Common myeloid progenitor, CD34-positive (primary cell): ENCODE data around the gene CCT3.

Experiments used
- CTCF ChIA-PET: fragments of 350-600 bp; sonication (Branson Sonifier 250); formaldehyde crosslinking; loops from one replicate; lab custom pipeline; 2021; ENCODE audit warnings: antibody characterized with exemption; lab: Charles Lee
- POLR2A ChIA-PET: fragments of 350-600 bp; sonication (Branson Sonifier 250); formaldehyde crosslinking; loops from one replicate; lab custom pipeline; 2021; ENCODE audit warnings: antibody characterized with exemption; lab: Charles Lee
- DNase-seq, 3 donors: peaks; one replicate each; pipeline versions ENCODE4 v3.0.0 to v3.0.0-alpha.2; 2013
- H3K27ac ChIP-seq, 2 experiments: 1 replicate in 1 of 2; 2 replicates in 1 of 2; pipeline ENCODE4 v1.7.0; 2013; ENCODE audit warnings: inconsistent platforms in 2 of 2, low read length in 2 of 2, mild to moderate bottlenecking in 2 of 2, low read depth in 1 of 2, moderate library complexity in 1 of 2; ENCODE audit not compliant: severe bottlenecking in 2 of 2, insufficient read depth in 1 of 2, poor library complexity in 1 of 2
- H3K27me3 ChIP-seq, 5 experiments: replicated peaks in 2 of 5; 1 replicate in 3 of 5; 2 replicates in 2 of 5; pipeline versions ENCODE4 v1.6.1 to v1.7.0; 2013; ENCODE audit warnings: low read length in 4 of 5, mild to moderate bottlenecking in 2 of 5, moderate library complexity in 2 of 5, inconsistent platforms in 1 of 5; ENCODE audit not compliant: insufficient read depth in 5 of 5, control insufficient read depth in 4 of 5
- H3K36me3 ChIP-seq, 4 experiments: 1 replicate in 2 of 4; 2 replicates in 2 of 4; pipeline versions ENCODE4 v1.6.1 to v1.7.0; 2013; ENCODE audit warnings: low read length in 3 of 4, control low read depth in 1 of 4, mild to moderate bottlenecking in 1 of 4; ENCODE audit not compliant: control insufficient read depth in 4 of 4, insufficient read depth in 4 of 4
- H3K4me1 ChIP-seq, 4 experiments: 1 replicate in 3 of 4; 2 replicates in 1 of 4; pipeline versions ENCODE4 v1.6.1 to v1.7.1; 2013; ENCODE audit warnings: low read length in 3 of 4, mild to moderate bottlenecking in 3 of 4, control low read depth in 1 of 4, inconsistent platforms in 1 of 4, moderate library complexity in 1 of 4; ENCODE audit not compliant: control insufficient read depth in 4 of 4, insufficient read depth in 4 of 4; ENCODE audit errors: control extremely low read depth in 1 of 4
- H3K4me3 ChIP-seq, 7 experiments: 1 replicate in 4 of 7; 2 replicates in 3 of 7; pipeline versions ENCODE4 v1.5.1 to v1.7.0; 2013; ENCODE audit warnings: mild to moderate bottlenecking in 7 of 7, low read length in 6 of 7, moderate library complexity in 6 of 7, inconsistent platforms in 2 of 7, low read depth in 2 of 7, control low read depth in 1 of 7; ENCODE audit not compliant: insufficient read depth in 4 of 7, control insufficient read depth in 1 of 7; ENCODE audit errors: extremely low read depth in 1 of 7
- H3K9me3 ChIP-seq, 5 experiments: 1 replicate in 4 of 5; 2 replicates in 1 of 5; pipeline versions ENCODE4 v1.6.1 to v1.7.1; 2013; ENCODE audit warnings: low read length in 4 of 5, mild to moderate bottlenecking in 2 of 5, inconsistent platforms in 1 of 5, low read depth in 1 of 5, moderate library complexity in 1 of 5; ENCODE audit not compliant: control insufficient read depth in 4 of 5, insufficient read depth in 2 of 5; ENCODE audit errors: control extremely low read depth in 1 of 5
- WGBS: methylation state at CpG from one replicate; pipeline ENCODE4 v1.1.5; 2013; ENCODE audit not compliant: insufficient coverage; 5-methylcytosine and 5-hydroxymethylcytosine counted together

The CCT3 gene

GRCh38 chr1:156384658-156385057, 46.6 kb upstream of the CCT3 start:
- 100% methylated on average over 2 of the region's 5 CpGs for WGBS
- Histone ChIP-seq H3K27ac (no peak overlapping the region), H3K4me3 (no peak overlapping the region), H3K9me3 (no peaks in the 10 kb centered on the region), H3K36me3 (no peaks in the 10 kb centered on the region), H3K27me3 (peaks cover 0 to 37% (median 14%) of the 10 kb centered on the region in 5 experiments), H3K4me1 (peaks cover 3 to 28% (median 23%) of the 10 kb centered on the region in 4 experiments)
- CTCF ChIA-PET, result interaction anchor here (0.9 to 9.4 kb wide), 17 partner anchors 9 to 243 kb away, joined by 3 to 166 read pairs (median 18); partner anchors contain the start of gene RHBG
- DNase-seq, result no peak
- POLR2A ChIA-PET, result interaction anchor here (0.6 kb wide), 1 partner anchor 534 kb away, joined by 3 read pairs; no protein-coding TSS in a partner anchor

DNA sequence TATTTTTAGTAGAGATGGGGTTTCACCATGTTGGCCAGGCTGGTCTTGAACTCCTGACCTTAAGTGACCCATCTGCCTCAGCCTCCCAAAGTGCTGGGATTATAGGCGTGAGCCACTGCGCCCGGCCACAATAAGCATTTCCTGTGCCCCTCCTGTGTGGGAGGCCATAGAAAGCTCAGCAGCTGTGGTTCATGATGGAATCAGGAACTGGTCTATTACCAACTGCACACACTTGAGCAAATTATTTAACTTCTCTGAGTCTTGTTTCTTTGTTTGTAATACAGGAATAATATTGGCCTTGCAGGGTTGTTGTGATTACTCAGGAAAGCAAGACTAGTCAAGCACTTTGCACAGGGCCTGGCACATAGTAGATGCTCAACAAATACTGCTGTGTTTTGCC, 45.9 kb upstream of the CCT3 start:
- H3K36me3 ChIP-seq, result no peaks in the 10 kb centered on the region
- peaks cover 0 to 30% (median 10%) of the 10 kb centered on the region in 5 experiments for H3K27me3 ChIP-seq
- no peaks in the 10 kb centered on the region for H3K9me3 ChIP-seq
- peaks cover 3 to 28% (median 23%) of the 10 kb centered on the region in 4 experiments for H3K4me1 ChIP-seq
- H3K27ac ChIP-seq, result no peak overlapping the region
- DNase-seq, result peak in 2 of 3 donors; percentile 30 to 37
- H3K4me3 ChIP-seq, result no peak overlapping the region
- ChIA-PET POLR2A (interaction anchor here (0.6 kb wide), 1 partner anchor 534 kb away, joined by 3 read pairs; no protein-coding TSS in a partner anchor), CTCF (interaction anchor here (0.7 to 9.4 kb wide), 16 partner anchors 8 to 243 kb away, joined by 3 to 166 read pairs (median 24); partner anchors contain the start of gene RHBG)
- 11% methylated on average over 3 of the region's 3 CpGs for WGBS

DNA sequence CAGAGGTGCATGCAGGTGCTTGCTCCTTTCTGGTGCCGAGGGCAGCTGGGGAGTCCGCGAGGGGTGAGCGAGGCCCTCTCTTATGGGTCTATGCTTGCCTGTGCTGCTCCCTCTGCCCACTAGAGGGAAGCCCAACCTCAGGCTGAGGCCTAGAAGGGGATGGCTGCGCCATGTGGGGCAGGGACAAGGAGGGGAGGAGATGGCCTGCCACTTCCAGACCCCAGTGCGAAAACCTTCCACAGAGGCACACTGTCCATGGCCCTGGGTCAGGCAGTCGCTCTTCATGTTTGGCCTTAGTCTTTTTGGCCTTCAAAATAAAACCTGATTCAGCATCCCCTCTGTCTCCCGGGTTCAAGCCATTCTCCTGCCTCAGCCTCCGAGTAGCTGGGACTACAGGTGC, 44.9 kb upstream of the CCT3 start:
- DNase-seq, result peak; percentile 62 to 76 (median 69)
- CTCF ChIA-PET, result interaction anchor here (0.6 to 9.4 kb wide), 15 partner anchors 10 to 240 kb away, joined by 3 to 166 read pairs (median 5); no protein-coding TSS in a partner anchor
- Histone ChIP-seq H3K4me1 (peaks cover 3 to 21% (median 17%) of the 10 kb centered on the region in 4 experiments), H3K27ac (no peak overlapping the region), H3K27me3 (peaks cover 0 to 20% (median 10%) of the 10 kb centered on the region in 5 experiments), H3K9me3 (no peaks in the 10 kb centered on the region), H3K36me3 (no peaks in the 10 kb centered on the region), H3K4me3 (no peak overlapping the region)
- WGBS, result 55% methylated on average over 8 of the region's 9 CpGs
- POLR2A ChIA-PET, result no interaction called here

DNA sequence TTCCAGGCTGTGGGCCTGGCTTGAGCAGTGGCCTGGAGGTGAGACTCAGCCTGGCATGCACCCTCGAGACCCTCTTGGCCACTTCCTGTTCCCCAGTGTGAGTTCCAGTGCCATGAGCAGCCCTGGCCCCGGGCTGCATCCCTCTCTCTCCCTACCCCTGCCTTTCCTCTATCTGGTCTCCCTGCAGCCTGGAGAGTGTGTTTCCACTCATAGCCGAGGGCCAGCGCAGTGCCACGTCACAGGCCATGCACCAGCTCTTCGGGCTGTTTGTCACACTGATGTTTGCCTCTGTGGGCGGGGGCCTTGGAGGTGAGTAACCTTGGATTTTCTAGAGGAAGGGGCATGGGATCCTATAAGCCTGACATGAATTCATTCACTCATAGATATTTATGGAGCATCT, 44.5 kb upstream of the CCT3 start:
- H3K27me3 ChIP-seq, result peaks cover 0 to 16% (median 7%) of the 10 kb centered on the region in 5 experiments
- POLR2A ChIA-PET, result no interaction called here
- H3K4me3 ChIP-seq, result no peak overlapping the region
- CTCF ChIA-PET, result interaction anchor here (0.6 to 9.4 kb wide), 13 partner anchors 10 to 240 kb away, joined by 3 to 166 read pairs (median 7); partner anchors contain the start of gene HAPLN2
- 77% methylated on average over 2 of the region's 7 CpGs for WGBS
- no peak overlapping the region for H3K27ac ChIP-seq
- peaks cover 3 to 17% (median 12%) of the 10 kb centered on the region in 4 experiments for H3K4me1 ChIP-seq
- no peaks in the 10 kb centered on the region for H3K36me3 ChIP-seq
- no peaks in the 10 kb centered on the region for H3K9me3 ChIP-seq
- no peak for DNase-seq

DNA sequence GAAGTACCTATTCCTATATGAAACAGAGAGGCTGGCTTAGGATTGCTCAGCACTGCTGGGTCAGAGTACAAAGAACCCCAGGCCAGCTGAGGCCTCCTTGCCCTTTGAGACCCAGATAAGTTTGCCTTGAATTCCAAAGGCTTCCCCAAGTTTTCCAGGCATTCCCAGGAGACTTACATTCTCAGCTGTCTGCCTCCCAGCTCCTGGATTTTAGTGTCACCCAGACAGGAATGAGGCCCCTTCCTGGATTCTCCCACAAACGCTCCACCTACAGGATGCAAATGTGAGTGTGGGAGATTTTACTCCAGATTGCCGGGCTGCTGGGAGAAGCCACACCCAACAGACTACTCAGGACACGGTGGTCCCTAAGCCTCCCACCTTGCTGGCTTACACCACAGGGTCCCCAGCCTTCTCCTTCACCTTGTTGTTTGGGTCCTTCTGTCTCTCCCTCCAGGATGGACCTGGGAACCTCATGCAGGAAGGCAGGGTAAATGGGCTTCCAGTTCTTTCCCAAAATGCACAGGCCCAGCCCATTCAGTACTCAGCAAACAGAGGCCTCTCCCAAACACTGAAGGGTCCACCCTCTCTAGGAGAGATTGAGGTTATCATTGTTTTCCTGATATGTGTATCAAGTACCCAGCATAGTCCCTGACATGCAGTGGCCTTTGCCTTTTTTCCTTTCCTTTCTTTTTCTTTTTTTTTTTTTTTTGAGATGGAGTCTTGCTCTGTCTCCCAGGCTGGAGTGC, 41.5 kb upstream of the CCT3 start:
- Histone ChIP-seq H3K4me3 (no peak overlapping the region), H3K27me3 (peaks cover 0 to 2% (median 0%) of the 10 kb centered on the region in 5 experiments), H3K4me1 (peaks cover 3 to 21% (median 11%) of the 10 kb centered on the region in 4 experiments), H3K27ac (no peak overlapping the region), H3K9me3 (no peaks in the 10 kb centered on the region), H3K36me3 (no peaks in the 10 kb centered on the region)
- no peak for DNase-seq
- WGBS, result no CpG with 5 or more reads among the region's 3 CpGs
- ChIA-PET CTCF (interaction anchor here (1.3 to 5.9 kb wide), 2 partner anchors 10 to 67 kb away, joined by 4 to 35 read pairs; no protein-coding TSS in a partner anchor), POLR2A (no interaction called here)

- H3K4me3 ChIP-seq, result no peak overlapping the region
- peaks cover 0 to 13% (median 6%) of the 10 kb centered on the region in 4 experiments for H3K4me1 ChIP-seq
- H3K27me3 ChIP-seq, result peaks cover 0 to 4% (median 0%) of the 10 kb centered on the region in 5 experiments
- DNase-seq, result no peak
- no peak overlapping the region for H3K27ac ChIP-seq
- ChIA-PET POLR2A (no interaction called here), CTCF (interaction anchor here (1.3 to 5.9 kb wide), 5 partner anchors 7 to 73 kb away, joined by 3 to 48 read pairs (median 6); no protein-coding TSS in a partner anchor)
- 84% methylated on average over 4 of the region's 6 CpGs for WGBS
- H3K36me3 ChIP-seq, result no peaks in the 10 kb centered on the region
- H3K9me3 ChIP-seq, result no peaks in the 10 kb centered on the region
Observed at GRCh38 chr1:156378557-156378956, 40.5 kb upstream of the CCT3 start.
